K562 (cell line): ENCODE data around the gene EPSTI1. TPM values are rescaled to one million over a fixed set of nuclear protein-coding genes. Genes with fewer than 3 reads are reported as not detected.

Experiments used
- ATAC-seq: fragments of 200-7000 bp; cut with Tn5 transposase; 3 replicates; pipeline ENCODE4 v1.9.1; 2020; ENCODE audit warnings: moderate library complexity
- BruUV-seq: library from RNA; stranded (reverse); fragments of 400-500 nt; replicated peaks from 2 replicates; lab custom pipeline; 2021; lab: Mats Ljungman, UMichigan
- CTCF ChIA-PET: fragments of 300-600 bp; formaldehyde crosslinking; extraction: SDS; loops from one replicate; lab custom pipeline; 2021; ENCODE audit warnings: low intra/inter-chr PET ratio; lab: Yijun Ruan, JAX
- POLR2A ChIA-PET: fragments of 300-600, 350-650 bp; sonication (Branson Sonifier 250); formaldehyde crosslinking; extraction: SDS; loops from one replicate; lab custom pipeline; 2021; ENCODE audit warnings: antibody characterized with exemption, inconsistent platforms; lab: Yijun Ruan, JAX
- DNase-seq, 4 experiments: peaks; one replicate each; pipeline versions ENCODE4 v3.0.0 to v3.0.0-alpha.2; 2011 to 2018; ENCODE audit warnings: low spot score in 3 of 4, mixed read lengths in 3 of 4; ENCODE audit errors: extremely low read depth in 1 of 4
- FAIRE-seq: peaks from 2 replicates; lab custom pipeline; 2011; peaks lifted over from hg19 to GRCh38; lab: Jason Lieb, UNC
- H2AFZ ChIP-seq: 2 replicates; pipeline ENCODE4 v1.6.0; 2011; ENCODE audit warnings: low read depth, low read length, control low read depth, inconsistent platforms
- H3K27ac ChIP-seq: fragments of 200-600 bp; 3 replicates; pipeline ENCODE4 v1.8.0; 2011; ENCODE audit warnings: low read depth, mild to moderate bottlenecking, control low read depth, inconsistent platforms, low read length, moderate library complexity, mixed read lengths; ENCODE audit errors: extremely low read depth
- H3K27me3 ChIP-seq, 2 experiments: fragments of 300-600 bp in 1 of 2; 2 replicates in 1 of 2; 3 replicates in 1 of 2; pipeline versions ENCODE4 v1.6.0 to v1.8.0; 2011; ENCODE audit warnings: inconsistent platforms in 2 of 2, low read length in 2 of 2, mild to moderate bottlenecking in 1 of 2, mixed read lengths in 1 of 2, moderate library complexity in 1 of 2; ENCODE audit not compliant: control insufficient read depth in 2 of 2, insufficient read depth in 2 of 2
- H3K36me3 ChIP-seq: fragments of 300-600 bp; 3 replicates; pipeline ENCODE4 v1.8.0; 2011; ENCODE audit warnings: mild to moderate bottlenecking, low read length, inconsistent platforms; ENCODE audit not compliant: control insufficient read depth, insufficient read depth
- H3K4me1 ChIP-seq, 2 experiments: fragments of 200-600 bp in 1 of 2; replicated peaks in 1 of 2; 2 replicates in 1 of 2; 3 replicates in 1 of 2; pipeline versions ENCODE4 v1.5.1 to v1.8.0; 2011; ENCODE audit warnings: inconsistent platforms in 2 of 2, low read length in 2 of 2, mild to moderate bottlenecking in 1 of 2, mixed read lengths in 1 of 2, moderate library complexity in 1 of 2; ENCODE audit not compliant: control insufficient read depth in 2 of 2, insufficient read depth in 2 of 2
- H3K4me2 ChIP-seq: 2 replicates; pipeline ENCODE4 v1.6.1; 2011; ENCODE audit warnings: low read length, control low read depth, inconsistent platforms, mixed read lengths; ENCODE audit not compliant: insufficient read depth
- H3K4me3 ChIP-seq: fragments of 200-600 bp; sonication (generic), shearing (Covaris generic); 2 replicates; pipeline ENCODE4 v1.5.1; 2016; ENCODE audit warnings: control low read depth, inconsistent platforms
- H3K79me2 ChIP-seq: fragments of 200-600 bp; 3 replicates; pipeline ENCODE4 v1.8.0; 2011; ENCODE audit warnings: low read length, inconsistent platforms; ENCODE audit not compliant: control insufficient read depth, insufficient read depth
- H3K9ac ChIP-seq, 2 experiments: 2 replicates each; pipeline versions ENCODE4 v1.6.0 to v1.6.1; 2011; ENCODE audit warnings: low read depth in 2 of 2, low read length in 2 of 2, control low read depth in 1 of 2, inconsistent platforms in 1 of 2, mild to moderate bottlenecking in 1 of 2, mixed read lengths in 1 of 2; ENCODE audit not compliant: insufficient read depth in 1 of 2
- H3K9me1 ChIP-seq: one replicate; pipeline ENCODE4 v1.6.0; 2011; ENCODE audit warnings: inconsistent platforms, mild to moderate bottlenecking, low read length, moderate library complexity; ENCODE audit not compliant: control insufficient read depth, insufficient read depth
- H3K9me3 ChIP-seq: replicated peaks from 2 replicates; pipeline ENCODE4 v1.5.1; 2011; ENCODE audit warnings: low read depth, low read length, inconsistent platforms; ENCODE audit not compliant: control insufficient read depth, insufficient read depth
- H4K20me1 ChIP-seq: replicated peaks from 2 replicates; pipeline ENCODE4 v1.6.1; 2011; ENCODE audit warnings: low read length, inconsistent platforms, mixed read lengths; ENCODE audit not compliant: control insufficient read depth, insufficient read depth
- DEAF1 ChIP-seq: fragments of 450-650 bp; formaldehyde crosslinking; IDR thresholded peaks from 2 replicates; pipeline ENCODE4 v1.4.0; 2020; ENCODE audit warnings: mild to moderate bottlenecking, moderate library complexity
- ESRRB ChIP-seq: fragments of 250-450 bp; sonication (Bioruptor Pico); IDR thresholded peaks from 2 replicates; pipeline ENCODE4 v1.5.0; 2020; ENCODE audit warnings: mild to moderate bottlenecking, moderate library complexity, borderline replicate concordance
- PATZ1 ChIP-seq: fragments of 250-450 bp; sonication (Bioruptor Pico); IDR thresholded peaks from 2 replicates; pipeline ENCODE4 v1.5.0; 2020; ENCODE audit warnings: mild to moderate bottlenecking, borderline replicate concordance
- POLR2AphosphoS5 ChIP-seq: IDR thresholded peaks from 2 replicates; pipeline ENCODE4 v1.6.1; 2011; ENCODE audit warnings: mild to moderate bottlenecking, low read depth, low read length, moderate library complexity; ENCODE audit not compliant: control insufficient read depth, insufficient read depth
- RUNX1 ChIP-seq: sonication (generic); IDR thresholded peaks from 2 replicates; pipeline ENCODE4 v1.6.1; 2016; ENCODE audit warnings: antibody characterized with exemption, low read depth
- USF1 ChIP-seq: sonication (generic); formaldehyde crosslinking; IDR thresholded peaks from 2 replicates; pipeline ENCODE4 v1.9.0; 2022; ENCODE audit warnings: mild to moderate bottlenecking, missing genetic modification reagents
- ZNF274 ChIP-seq: IDR thresholded peaks from 2 replicates; pipeline ENCODE4 v1.6.1; 2011; ENCODE audit warnings: low read depth, mild to moderate bottlenecking, low read length, moderate library complexity, borderline replicate concordance
- WGBS: fragments of 100-300 bp; shearing (Covaris generic); methylation state at CpG from one replicate; pipeline ENCODE4 v1.1.6; 2016; ENCODE audit warnings: low coverage, mixed read lengths; ENCODE audit not compliant: insufficient coverage; ENCODE audit errors: missing lambda C conversion rate; 5-methylcytosine and 5-hydroxymethylcytosine counted together
- in situ Hi-C: fragments of 300-500 bp; cut with MboI; formaldehyde crosslinking; loops from 4 replicates; pipeline ENCODE4 v1.15.0; 2018; ENCODE audit warnings: inconsistent platforms, mixed read lengths
- intact Hi-C: fragments of 100-400 bp; cut with micrococcal nuclease; formaldehyde crosslinking; loops from 2 replicates; pipeline ENCODE4 v1.14.2; 2022
- polyA plus RNA-seq, 8 experiments: library from polyadenylated mRNA; depleted of rRNA in 4 of 8; stranded (reverse) in 5 of 8; unstranded in 3 of 8; fragments of >200 nt; fragmentation: Nextera tagmentation in 2 of 8; fragmentation: Illumina TruSeq in 1 of 8; extraction: Ambion mirVana in 2 of 8; extraction: Trizol in 1 of 8; gene quantifications; 2 replicates each; pipeline versions ENCODE4 v1.2.1 to v1.2.3, GENCODE V29; 2011 to 2014; ENCODE audit warnings: inconsistent platforms in 1 of 8, missing spikeins in 1 of 8
- total RNA-seq, 7 experiments: library from RNA; depleted of rRNA in 6 of 7; stranded (reverse); fragments of >200 nt in 6 of 7; fragmentation: Illumina TruSeq in 2 of 7; extraction: Trizol in 2 of 7; gene quantifications; 2 replicates each; pipeline versions ENCODE4 v1.2.1 to v1.2.3, GENCODE V29; 2011 to 2021; ENCODE audit warnings: low replicate concordance in 1 of 7
- TF ChIP-seq, protein P1 (sequence below), 2 experiments: fragments of 450-650 bp; conservative IDR thresholded peaks; 2 replicates each; pipeline ENCODE4 v1.6.1; 2017; ENCODE audit warnings: mild to moderate bottlenecking in 2 of 2, moderate library complexity in 2 of 2

The EPSTI1 gene
- total and polyA plus RNA-seq, 9 of the 15 experiments (the other 6 are each of a cell fraction or from before 2014, with no cell fraction given): 0.18 to 1.0 TPM; not detected in 7

DNA sequence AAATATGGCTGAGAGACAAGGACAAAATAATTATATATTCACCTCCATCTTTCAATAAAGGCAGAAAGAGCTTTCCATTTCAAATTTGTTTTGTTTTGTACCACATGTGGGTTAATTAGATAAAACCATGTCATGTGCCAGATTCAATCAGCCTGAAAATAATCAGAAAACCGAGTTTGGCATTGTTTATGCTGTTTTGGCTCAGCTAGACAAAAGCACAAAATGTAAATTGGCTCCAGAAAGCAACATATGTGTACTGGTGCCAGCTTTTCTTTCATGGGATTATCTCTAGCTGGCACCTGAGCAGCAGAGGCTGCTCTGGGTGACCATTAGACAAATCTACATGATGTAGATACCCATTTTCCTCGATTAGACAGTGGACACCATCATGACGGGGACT, 22.1 kb upstream of the EPSTI1 start:
- H3K27me3 ChIP-seq: no peaks in the 10 kb centered on the region
- no peak overlapping the region for H3K4me3 ChIP-seq
- H3K9ac ChIP-seq: no peak overlapping the region
- intact Hi-C loops (no loop called here), in situ Hi-C loops (no loop called here)
- ChIA-PET POLR2A (no interaction called here), CTCF (no interaction called here)
- H3K9me3 ChIP-seq: no peaks in the 10 kb centered on the region
- no peaks in the 10 kb centered on the region for H3K4me1 ChIP-seq
- TF ChIP-seq ZNF274: no peak
- no peak for TF ChIP-seq USF1 (CRISPR knock-in tag)
- no peak for TF ChIP-seq POLR2AphosphoS5
- TF ChIP-seq RUNX1: no peak
- no peak for TF ChIP-seq ESRRB
- TF ChIP-seq DEAF1: no peak
- TF ChIP-seq PATZ1 (CRISPR knock-in tag): no peak
- TF ChIP-seq, protein P1, sequence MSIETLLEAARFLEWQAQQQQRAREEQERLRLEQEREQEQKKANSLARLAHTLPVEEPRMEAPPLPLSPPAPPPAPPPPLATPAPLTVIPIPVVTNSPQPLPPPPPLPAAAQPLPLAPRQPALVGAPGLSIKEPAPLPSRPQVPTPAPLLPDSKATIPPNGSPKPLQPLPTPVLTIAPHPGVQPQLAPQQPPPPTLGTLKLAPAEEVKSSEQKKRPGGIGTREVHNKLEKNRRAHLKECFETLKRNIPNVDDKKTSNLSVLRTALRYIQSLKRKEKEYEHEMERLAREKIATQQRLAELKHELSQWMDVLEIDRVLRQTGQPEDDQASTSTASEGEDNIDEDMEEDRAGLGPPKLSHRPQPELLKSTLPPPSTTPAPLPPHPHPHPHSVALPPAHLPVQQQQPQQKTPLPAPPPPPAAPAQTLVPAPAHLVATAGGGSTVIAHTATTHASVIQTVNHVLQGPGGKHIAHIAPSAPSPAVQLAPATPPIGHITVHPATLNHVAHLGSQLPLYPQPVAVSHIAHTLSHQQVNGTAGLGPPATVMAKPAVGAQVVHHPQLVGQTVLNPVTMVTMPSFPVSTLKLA (conservative IDR thresholded peaks at IDR 0.05): no peak
- no peaks in the 10 kb centered on the region for H4K20me1 ChIP-seq
- no peaks in the 10 kb centered on the region for H3K79me2 ChIP-seq
- H2AFZ ChIP-seq: no peak overlapping the region
- no TSS peak for BruUV-seq
- WGBS: 2% methylated on average over 3 of the region's 3 CpGs
- DNase-seq (no peak), FAIRE-seq (no peak), ATAC-seq (no peak)
- H3K36me3 ChIP-seq: no peaks in the 10 kb centered on the region
- H3K27ac ChIP-seq: no peak overlapping the region
- H3K9me1 ChIP-seq: no peaks in the 10 kb centered on the region
- no peak overlapping the region for H3K4me2 ChIP-seq
